ENCODE results near the gene RPS6KA5.

GRCh38 chr14:91098591-91098990 lies 38.1 kb upstream of the RPS6KA5 start:
- TF ChIP-seq, protein P1, sequence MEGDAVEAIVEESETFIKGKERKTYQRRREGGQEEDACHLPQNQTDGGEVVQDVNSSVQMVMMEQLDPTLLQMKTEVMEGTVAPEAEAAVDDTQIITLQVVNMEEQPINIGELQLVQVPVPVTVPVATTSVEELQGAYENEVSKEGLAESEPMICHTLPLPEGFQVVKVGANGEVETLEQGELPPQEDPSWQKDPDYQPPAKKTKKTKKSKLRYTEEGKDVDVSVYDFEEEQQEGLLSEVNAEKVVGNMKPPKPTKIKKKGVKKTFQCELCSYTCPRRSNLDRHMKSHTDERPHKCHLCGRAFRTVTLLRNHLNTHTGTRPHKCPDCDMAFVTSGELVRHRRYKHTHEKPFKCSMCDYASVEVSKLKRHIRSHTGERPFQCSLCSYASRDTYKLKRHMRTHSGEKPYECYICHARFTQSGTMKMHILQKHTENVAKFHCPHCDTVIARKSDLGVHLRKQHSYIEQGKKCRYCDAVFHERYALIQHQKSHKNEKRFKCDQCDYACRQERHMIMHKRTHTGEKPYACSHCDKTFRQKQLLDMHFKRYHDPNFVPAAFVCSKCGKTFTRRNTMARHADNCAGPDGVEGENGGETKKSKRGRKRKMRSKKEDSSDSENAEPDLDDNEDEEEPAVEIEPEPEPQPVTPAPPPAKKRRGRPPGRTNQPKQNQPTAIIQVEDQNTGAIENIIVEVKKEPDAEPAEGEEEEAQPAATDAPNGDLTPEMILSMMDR (IDR thresholded peaks at IDR 0.05; ENCODE audit: insufficient read depth, low read length): no peak
- TF ChIP-seq, protein P2, sequence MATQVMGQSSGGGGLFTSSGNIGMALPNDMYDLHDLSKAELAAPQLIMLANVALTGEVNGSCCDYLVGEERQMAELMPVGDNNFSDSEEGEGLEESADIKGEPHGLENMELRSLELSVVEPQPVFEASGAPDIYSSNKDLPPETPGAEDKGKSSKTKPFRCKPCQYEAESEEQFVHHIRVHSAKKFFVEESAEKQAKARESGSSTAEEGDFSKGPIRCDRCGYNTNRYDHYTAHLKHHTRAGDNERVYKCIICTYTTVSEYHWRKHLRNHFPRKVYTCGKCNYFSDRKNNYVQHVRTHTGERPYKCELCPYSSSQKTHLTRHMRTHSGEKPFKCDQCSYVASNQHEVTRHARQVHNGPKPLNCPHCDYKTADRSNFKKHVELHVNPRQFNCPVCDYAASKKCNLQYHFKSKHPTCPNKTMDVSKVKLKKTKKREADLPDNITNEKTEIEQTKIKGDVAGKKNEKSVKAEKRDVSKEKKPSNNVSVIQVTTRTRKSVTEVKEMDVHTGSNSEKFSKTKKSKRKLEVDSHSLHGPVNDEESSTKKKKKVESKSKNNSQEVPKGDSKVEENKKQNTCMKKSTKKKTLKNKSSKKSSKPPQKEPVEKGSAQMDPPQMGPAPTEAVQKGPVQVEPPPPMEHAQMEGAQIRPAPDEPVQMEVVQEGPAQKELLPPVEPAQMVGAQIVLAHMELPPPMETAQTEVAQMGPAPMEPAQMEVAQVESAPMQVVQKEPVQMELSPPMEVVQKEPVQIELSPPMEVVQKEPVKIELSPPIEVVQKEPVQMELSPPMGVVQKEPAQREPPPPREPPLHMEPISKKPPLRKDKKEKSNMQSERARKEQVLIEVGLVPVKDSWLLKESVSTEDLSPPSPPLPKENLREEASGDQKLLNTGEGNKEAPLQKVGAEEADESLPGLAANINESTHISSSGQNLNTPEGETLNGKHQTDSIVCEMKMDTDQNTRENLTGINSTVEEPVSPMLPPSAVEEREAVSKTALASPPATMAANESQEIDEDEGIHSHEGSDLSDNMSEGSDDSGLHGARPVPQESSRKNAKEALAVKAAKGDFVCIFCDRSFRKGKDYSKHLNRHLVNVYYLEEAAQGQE (IDR thresholded peaks at IDR 0.05; ENCODE audit: insufficient replicate concordance, low read depth): no peak

Data from HL-60 (cell line).